IMR-90 (cell line): ENCODE results near the gene ADGRL3.

Experiments
- MAFK ChIP-seq: IDR thresholded peaks from 2 replicates; pipeline ENCODE4 v1.6.1; 2012; ENCODE audit warnings: low read depth, low read length, improper control_type of control experiment
- MAZ ChIP-seq: IDR thresholded peaks from 2 replicates; pipeline ENCODE4 v1.6.1; 2012; ENCODE audit warnings: low read depth, mild to moderate bottlenecking, low read length, improper control_type of control experiment, moderate library complexity, borderline replicate concordance
- NFE2L2 ChIP-seq: fragments of 150-350 bp; IDR thresholded peaks from 2 replicates; pipeline ENCODE4 v1.6.1; 2016; ENCODE audit warnings: low read depth, mild to moderate bottlenecking, low read length
- POLR2A ChIP-seq: IDR thresholded peaks from 2 replicates; pipeline ENCODE4 v1.6.1; 2012; ENCODE audit warnings: mild to moderate bottlenecking, low read depth, low read length
- RAD21 ChIP-seq: IDR thresholded peaks from 2 replicates; pipeline ENCODE4 v1.6.1; 2012; ENCODE audit warnings: low read length, improper control_type of control experiment
- RFX5 ChIP-seq: IDR thresholded peaks from 2 replicates; pipeline ENCODE4 v1.8.0; 2012; ENCODE audit warnings: low read depth, mild to moderate bottlenecking, low read length, moderate library complexity
- SMC3 ChIP-seq: fragments of 150-350 bp; IDR thresholded peaks from 2 replicates; pipeline ENCODE4 v1.6.1; 2016; ENCODE audit warnings: low read depth, mild to moderate bottlenecking, antibody characterized with exemption, low read length, moderate library complexity
- TF ChIP-seq, protein P1 (sequence below): conservative IDR thresholded peaks from 2 replicates; pipeline ENCODE4 v1.5.1; 2012; ENCODE audit warnings: mild to moderate bottlenecking, low read depth, low read length, improper control_type of control experiment
- TF ChIP-seq, protein P2 (sequence below): fragments of 150-350 bp; IDR thresholded peaks from 2 replicates; pipeline ENCODE4 v1.6.1; 2017; ENCODE audit warnings: mild to moderate bottlenecking, antibody characterized with exemption, low read length, low read depth
- TF ChIP-seq, protein P3 (sequence below): fragments of 150-350 bp; IDR thresholded peaks from 2 replicates; pipeline ENCODE4 v1.6.1; 2016; ENCODE audit warnings: low read depth, mild to moderate bottlenecking, low read length, moderate library complexity, borderline replicate concordance

DNA sequence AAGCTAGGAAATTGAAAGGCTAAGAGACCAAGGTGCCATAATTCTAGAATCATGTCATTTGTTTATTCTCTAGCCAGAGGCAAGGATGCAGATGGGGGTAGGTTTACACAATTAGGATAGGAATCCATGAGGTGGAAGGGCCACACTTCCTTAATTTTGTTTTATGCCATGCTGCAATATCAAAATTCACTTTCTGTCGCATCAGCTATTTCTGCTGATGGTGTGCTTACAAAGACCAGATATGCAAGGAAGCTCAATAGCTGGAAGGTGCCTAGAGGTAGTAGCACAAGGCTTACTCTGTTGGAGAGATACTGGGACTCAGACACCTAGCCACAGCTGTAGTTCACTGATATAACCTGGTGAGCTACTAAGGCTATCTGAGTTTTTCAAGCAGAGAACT lies 328.5 kb downstream of the ADGRL3 start:
- TF ChIP-seq, protein P1, sequence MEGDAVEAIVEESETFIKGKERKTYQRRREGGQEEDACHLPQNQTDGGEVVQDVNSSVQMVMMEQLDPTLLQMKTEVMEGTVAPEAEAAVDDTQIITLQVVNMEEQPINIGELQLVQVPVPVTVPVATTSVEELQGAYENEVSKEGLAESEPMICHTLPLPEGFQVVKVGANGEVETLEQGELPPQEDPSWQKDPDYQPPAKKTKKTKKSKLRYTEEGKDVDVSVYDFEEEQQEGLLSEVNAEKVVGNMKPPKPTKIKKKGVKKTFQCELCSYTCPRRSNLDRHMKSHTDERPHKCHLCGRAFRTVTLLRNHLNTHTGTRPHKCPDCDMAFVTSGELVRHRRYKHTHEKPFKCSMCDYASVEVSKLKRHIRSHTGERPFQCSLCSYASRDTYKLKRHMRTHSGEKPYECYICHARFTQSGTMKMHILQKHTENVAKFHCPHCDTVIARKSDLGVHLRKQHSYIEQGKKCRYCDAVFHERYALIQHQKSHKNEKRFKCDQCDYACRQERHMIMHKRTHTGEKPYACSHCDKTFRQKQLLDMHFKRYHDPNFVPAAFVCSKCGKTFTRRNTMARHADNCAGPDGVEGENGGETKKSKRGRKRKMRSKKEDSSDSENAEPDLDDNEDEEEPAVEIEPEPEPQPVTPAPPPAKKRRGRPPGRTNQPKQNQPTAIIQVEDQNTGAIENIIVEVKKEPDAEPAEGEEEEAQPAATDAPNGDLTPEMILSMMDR = no peak
- no peak for TF ChIP-seq RFX5
- no peak for TF ChIP-seq POLR2A
- TF ChIP-seq RAD21 = no peak
- TF ChIP-seq, protein P2, sequence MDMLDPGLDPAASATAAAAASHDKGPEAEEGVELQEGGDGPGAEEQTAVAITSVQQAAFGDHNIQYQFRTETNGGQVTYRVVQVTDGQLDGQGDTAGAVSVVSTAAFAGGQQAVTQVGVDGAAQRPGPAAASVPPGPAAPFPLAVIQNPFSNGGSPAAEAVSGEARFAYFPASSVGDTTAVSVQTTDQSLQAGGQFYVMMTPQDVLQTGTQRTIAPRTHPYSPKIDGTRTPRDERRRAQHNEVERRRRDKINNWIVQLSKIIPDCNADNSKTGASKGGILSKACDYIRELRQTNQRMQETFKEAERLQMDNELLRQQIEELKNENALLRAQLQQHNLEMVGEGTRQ = no peak
- peak; percentile 84 for TF ChIP-seq MAFK
- TF ChIP-seq, protein P3, sequence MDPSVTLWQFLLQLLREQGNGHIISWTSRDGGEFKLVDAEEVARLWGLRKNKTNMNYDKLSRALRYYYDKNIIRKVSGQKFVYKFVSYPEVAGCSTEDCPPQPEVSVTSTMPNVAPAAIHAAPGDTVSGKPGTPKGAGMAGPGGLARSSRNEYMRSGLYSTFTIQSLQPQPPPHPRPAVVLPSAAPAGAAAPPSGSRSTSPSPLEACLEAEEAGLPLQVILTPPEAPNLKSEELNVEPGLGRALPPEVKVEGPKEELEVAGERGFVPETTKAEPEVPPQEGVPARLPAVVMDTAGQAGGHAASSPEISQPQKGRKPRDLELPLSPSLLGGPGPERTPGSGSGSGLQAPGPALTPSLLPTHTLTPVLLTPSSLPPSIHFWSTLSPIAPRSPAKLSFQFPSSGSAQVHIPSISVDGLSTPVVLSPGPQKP = no peak
- no peak for TF ChIP-seq SMC3
- TF ChIP-seq MAZ = no peak
- TF ChIP-seq NFE2L2 = no peak
